Esophagus muscularis mucosa (tissue), 4 donors: ENCODE measurements around the gene BCL2L13. TPM values are rescaled to one million over a fixed set of nuclear protein-coding genes. Genes with fewer than 3 reads are reported as not detected.

Experiments
- DNase-seq: peaks from one replicate; pipeline ENCODE4 v3.0.0-alpha.2; 2017; ENCODE audit errors: extremely low spot score
- H3K27ac ChIP-seq, 4 donors: fragments of 200-600 bp; sonication (generic); replicated peaks in 1 of 4; 1 replicate in 3 of 4; 2 replicates in 1 of 4; pipeline ENCODE4 v1.5.1; 2016 to 2019; ENCODE audit warnings: mild to moderate bottlenecking in 1 of 4
- H3K27me3 ChIP-seq, 4 donors: fragments of 200-600 bp; sonication (generic); one replicate each; pipeline versions ENCODE4 v1.5.1 to v1.6.0; 2016 to 2019
- H3K36me3 ChIP-seq, 4 donors: fragments of 200-600 bp; sonication (generic); one replicate each; pipeline ENCODE4 v1.5.1; 2016 to 2019
- H3K4me1 ChIP-seq, 4 donors: fragments of 200-600 bp; sonication (generic); one replicate each; pipeline ENCODE4 v1.5.1; 2016 to 2019
- H3K4me3 ChIP-seq, 4 donors: fragments of 200-600 bp; sonication (generic); 1 replicate in 2 of 4; 2 replicates in 2 of 4; pipeline ENCODE4 v1.5.1; 2016 to 2019; ENCODE audit warnings: mild to moderate bottlenecking in 4 of 4, moderate library complexity in 1 of 4
- H3K9me3 ChIP-seq, 4 donors: fragments of 200-600 bp; sonication (generic); 1 replicate in 3 of 4; 2 replicates in 1 of 4; pipeline ENCODE4 v1.5.1; 2016 to 2019
- CTCF ChIP-seq, 3 experiments: fragments of 200-600 bp in 2 of 3; fragments of 450-650 bp in 1 of 3; sonication (generic) in 2 of 3; IDR thresholded peaks; one replicate each; pipeline ENCODE4 v1.5.1; 2017 to 2019; ENCODE audit warnings: antibody characterized with exemption in 3 of 3, mild to moderate bottlenecking in 2 of 3, moderate library complexity in 1 of 3
- EP300 ChIP-seq: sonication (generic); formaldehyde crosslinking; IDR thresholded peaks from one replicate; pipeline ENCODE4 v1.6.1; 2017; ENCODE audit warnings: antibody characterized with exemption
- POLR2A ChIP-seq: fragments of 450-650 bp; IDR thresholded peaks from one replicate; pipeline ENCODE4 v1.6.1; 2017; ENCODE audit warnings: antibody characterized with exemption, moderate library complexity, mild to moderate bottlenecking, low read depth
- POLR2AphosphoS5 ChIP-seq, 2 donors: sonication (generic); formaldehyde crosslinking; IDR thresholded peaks; one replicate each; pipeline ENCODE4 v1.6.1; 2017; ENCODE audit warnings: antibody characterized with exemption in 2 of 2
- WGBS: methylation state at CpG from one replicate; pipeline ENCODE4 v1.1.5; 2018; 5-methylcytosine and 5-hydroxymethylcytosine counted together
- intact Hi-C: fragments of 100-400 bp; cut with DNase I; formaldehyde crosslinking; loops from one replicate; pipeline ENCODE4 v1.15.1; 2023
- total RNA-seq, 4 donors: library from RNA; depleted of rRNA; stranded (reverse); fragments of >200 nt; gene quantifications; one replicate each; pipeline versions ENCODE4 v1.1.0 to v1.2.1, GENCODE V29; 2016

Gene BCL2L13
- total RNA-seq, 4 donors from 2014 or later, result 102 to 199 (median 133) TPM

GRCh38 chr22:17726006-17726927, 87.7 kb downstream of the BCL2L13 start:
- peak in 1 of 2 donors; percentile 54 for TF ChIP-seq POLR2AphosphoS5 (IDR thresholded peaks at IDR 0.05)
- no peak for TF ChIP-seq CTCF (IDR thresholded peaks at IDR 0.05)
- no peak for TF ChIP-seq POLR2A
- no peaks in the 10 kb centered on the region for H3K27me3 ChIP-seq
- whole genome bisulfite sequencing, result 82% methylated on average over 13 of the region's 13 CpGs
- DNase-seq, result no peak
- H3K27ac ChIP-seq, result peak overlapping the region; percentile 69 to 82 (median 74)
- no peaks in the 10 kb centered on the region for H3K9me3 ChIP-seq
- intact Hi-C loops, result no loop called here
- peak overlapping the region in 1 of 4 donors; percentile 4 for H3K4me3 ChIP-seq
- H3K4me1 ChIP-seq, result peaks cover 42 to 62% (median 47%) of the 10 kb centered on the region in 4 donors
- H3K36me3 ChIP-seq, result peaks cover 25 to 49% (median 35%) of the 10 kb centered on the region in 4 donors

- H3K9me3 ChIP-seq, result no peaks in the 10 kb centered on the region
- 85% methylated on average over 18 of the region's 18 CpGs for WGBS
- H3K4me1 ChIP-seq, result peaks cover 39 to 57% (median 44%) of the 10 kb centered on the region in 4 donors
- no peak for TF ChIP-seq POLR2AphosphoS5 (IDR thresholded peaks at IDR 0.05)
- TF ChIP-seq EP300, result no peak
- TF ChIP-seq CTCF (IDR thresholded peaks at IDR 0.05), result no peak
- TF ChIP-seq POLR2A, result no peak
- H3K4me3 ChIP-seq, result peak overlapping the region in 1 of 4 donors; percentile 4
- H3K27ac ChIP-seq, result peak overlapping the region; percentile 69 to 82 (median 74)
- H3K36me3 ChIP-seq, result peaks cover 25 to 58% (median 45%) of the 10 kb centered on the region in 4 donors
- intact Hi-C loops, result no loop called here
- no peak for DNase-seq
- no peaks in the 10 kb centered on the region for H3K27me3 ChIP-seq
Observed at GRCh38 chr22:17726928-17727897, 88.7 kb downstream of the BCL2L13 start.

- DNase-seq, result no peak
- no peak overlapping the region for H3K4me3 ChIP-seq
- H3K9me3 ChIP-seq, result no peaks in the 10 kb centered on the region
- intact Hi-C loops, result no loop called here
- TF ChIP-seq POLR2AphosphoS5 (IDR thresholded peaks at IDR 0.05) (no peak), POLR2A (no peak), EP300 (no peak), CTCF (IDR thresholded peaks at IDR 0.05) (no peak)
- H3K27me3 ChIP-seq, result no peaks in the 10 kb centered on the region
- H3K36me3 ChIP-seq, result peaks cover 26 to 74% (median 59%) of the 10 kb centered on the region in 4 donors
- H3K4me1 ChIP-seq, result peaks cover 38 to 46% (median 42%) of the 10 kb centered on the region in 4 donors
- H3K27ac ChIP-seq, result peak overlapping the region in 1 of 4 donors; percentile 82
- WGBS, result 96% methylated on average over 8 of the region's 8 CpGs
Observed at GRCh38 chr22:17728786-17729185, 90.2 kb downstream of the BCL2L13 start.

GRCh38 chr22:17729561-17729960, 91.0 kb downstream of the BCL2L13 start:
- no peak for DNase-seq
- no peak overlapping the region for H3K4me3 ChIP-seq
- WGBS, result 86% methylated on average over 6 of the region's 6 CpGs
- intact Hi-C loops, result no loop called here
- H3K27ac ChIP-seq, result no peak overlapping the region
- no peaks in the 10 kb centered on the region for H3K9me3 ChIP-seq
- H3K27me3 ChIP-seq, result no peaks in the 10 kb centered on the region
- H3K36me3 ChIP-seq, result peaks cover 31 to 82% (median 67%) of the 10 kb centered on the region in 4 donors
- H3K4me1 ChIP-seq, result peaks cover 34 to 38% (median 36%) of the 10 kb centered on the region in 4 donors
- no peak for TF ChIP-seq CTCF (IDR thresholded peaks at IDR 0.05)
- TF ChIP-seq POLR2A, result no peak
- TF ChIP-seq EP300, result no peak
- no peak for TF ChIP-seq POLR2AphosphoS5 (IDR thresholded peaks at IDR 0.05)
